Fibroblast of skin of left quadriceps (primary cell): ENCODE measurements around the gene TRIM4.
"Not testable (repeated sequence)": the region's sequence is repeated elsewhere in the genome, so short reads cannot be mapped to it uniquely, and the experiment has no call there.

Source experiments
- DNase-seq, 2 experiments: peaks; one replicate each; pipeline ENCODE4 v3.0.0-alpha.2; 2013; ENCODE audit warnings: low read depth in 2 of 2

Gene TRIM4

GRCh38 chr7:99918959-99919813 lies at the start of gene TRIM4:
TRIM4 (minus strand) TSS chr7:99919530; CDS start chr7:99919401, 129 bp downstream.
- peak; percentile 80 for DNase-seq

DNA sequence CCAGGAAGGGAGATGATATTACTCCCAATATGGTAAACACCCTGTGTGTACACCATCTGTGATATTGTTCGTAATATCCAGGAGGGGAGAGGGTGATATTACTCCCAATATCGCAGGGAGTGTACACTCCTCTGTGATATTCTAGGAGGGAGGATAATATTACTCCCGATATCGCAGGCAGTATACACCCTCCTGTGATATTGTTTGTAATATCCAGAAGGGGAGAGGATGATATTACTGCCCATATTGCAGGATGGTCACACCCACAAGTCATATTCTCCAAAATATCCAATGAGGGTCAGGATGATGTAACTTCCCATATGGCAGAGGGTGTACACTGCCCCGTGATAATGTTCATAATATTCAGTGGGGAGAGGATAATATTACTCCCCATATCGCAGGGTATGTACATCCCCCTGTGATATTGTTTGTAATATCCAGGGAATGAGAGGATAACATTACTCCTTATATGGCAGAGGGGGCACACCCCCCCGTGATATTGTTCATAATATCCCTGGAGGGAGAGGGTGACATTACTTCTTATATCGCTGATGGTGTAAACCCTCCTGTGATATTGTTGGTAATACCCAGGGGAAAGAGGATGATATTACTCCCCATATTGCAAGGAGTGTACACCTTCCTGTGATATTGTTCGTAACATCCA lies 39.4 kb upstream of the TRIM4 start:
- DNase-seq: no peak

DNA sequence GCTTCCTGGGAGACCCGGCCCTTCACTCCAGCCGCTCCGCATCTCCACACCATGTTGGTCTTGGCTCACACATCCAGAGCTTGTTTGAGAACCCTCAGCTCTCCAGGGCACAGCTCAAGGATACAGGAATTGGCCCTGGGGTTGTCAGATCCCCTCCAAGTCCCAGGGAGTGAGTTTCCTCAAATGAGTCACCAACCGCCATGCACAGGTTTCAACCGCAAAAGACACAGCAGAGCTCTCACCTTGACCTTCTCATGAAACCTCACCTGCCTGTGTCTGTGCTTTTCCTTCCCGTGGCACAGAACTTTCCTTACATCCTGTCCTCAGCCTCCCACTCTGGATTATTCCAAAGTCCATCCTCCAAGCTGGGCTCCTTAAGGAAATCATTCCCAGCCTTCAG lies 35.9 kb upstream of the TRIM4 start:
- no peak for DNase-seq

GRCh38 chr7:99954643-99955042 lies 35.3 kb upstream of the TRIM4 start:
- not testable (repeated sequence) for DNase-seq

DNA sequence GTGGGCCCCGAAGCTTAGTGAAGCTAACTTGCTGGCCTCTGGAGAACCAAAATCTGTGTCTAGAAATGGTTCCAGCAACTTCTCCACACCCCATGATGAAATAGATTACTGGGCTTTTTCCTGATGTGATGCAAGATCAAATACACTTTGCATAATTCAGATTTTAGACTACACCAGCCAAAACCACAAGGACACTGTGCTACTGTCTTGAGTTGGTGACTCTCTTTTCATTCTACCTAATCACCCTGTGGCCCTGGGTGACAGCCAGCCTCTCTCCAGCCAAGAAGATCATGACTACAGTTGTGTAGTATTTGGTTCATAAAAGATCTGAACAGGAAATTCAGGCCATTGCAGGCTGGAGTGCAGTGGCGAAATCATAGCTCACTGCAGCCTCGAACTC lies 34.3 kb upstream of the TRIM4 start:
- no peak for DNase-seq

DNA sequence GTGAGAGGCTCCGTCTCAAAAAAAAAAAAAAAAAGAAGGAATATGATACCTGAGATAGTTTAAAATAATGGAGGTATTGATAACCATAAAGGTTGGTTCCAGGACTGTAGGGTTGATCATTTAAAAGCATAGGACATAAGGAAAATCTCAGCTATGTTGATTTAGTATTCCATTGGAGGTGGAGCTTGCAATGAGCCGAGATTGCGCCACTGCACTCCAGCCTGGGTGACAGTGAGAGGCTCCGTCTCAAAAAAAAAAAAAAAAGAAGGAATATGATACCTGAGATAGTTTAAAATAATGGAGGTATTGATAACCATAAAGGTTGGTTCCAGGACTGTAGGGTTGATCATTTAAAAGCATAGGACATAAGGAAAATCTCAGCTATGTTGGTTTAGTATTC lies 33.3 kb upstream of the TRIM4 start:
- not testable (repeated sequence) for DNase-seq

- not testable (repeated sequence) for DNase-seq
Observed at GRCh38 chr7:99950819-99951218, 31.5 kb upstream of the TRIM4 start.

GRCh38 chr7:99949645-99950228 lies 30.4 kb upstream of the TRIM4 start:
- DNase-seq: no peak

- no peak for DNase-seq
Observed at GRCh38 chr7:99947608-99948007, 28.3 kb upstream of the TRIM4 start.

GRCh38 chr7:99944497-99945070 lies 25.3 kb upstream of the TRIM4 start:
- no peak for DNase-seq

- no peak for DNase-seq
Observed at GRCh38 chr7:99943641-99944496, 24.5 kb upstream of the TRIM4 start.

DNA sequence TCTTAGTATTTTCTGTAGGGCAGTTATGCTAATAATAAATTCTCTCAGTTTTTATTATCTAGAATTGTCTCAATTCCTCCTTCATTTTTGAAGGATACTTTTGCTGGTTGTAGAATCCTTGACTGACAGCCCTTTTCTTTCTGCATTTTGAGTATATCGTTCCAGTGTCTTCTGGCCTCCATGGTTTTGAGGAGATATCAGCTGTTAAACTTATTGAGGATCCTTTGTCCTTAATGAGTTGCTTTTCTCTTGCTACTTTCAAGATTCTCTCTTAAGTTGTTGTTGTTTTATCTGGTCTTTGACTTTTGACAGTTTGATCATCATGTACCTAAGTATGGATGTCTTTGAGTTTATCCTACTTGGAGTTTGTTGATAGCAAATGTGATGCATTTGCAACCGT lies 19.0 kb upstream of the TRIM4 start:
- no peak for DNase-seq

- not testable (repeated sequence) for DNase-seq
Observed at GRCh38 chr7:99935009-99935408, 15.7 kb upstream of the TRIM4 start.

- DNase-seq: no peak
Observed at GRCh38 chr7:99930376-99930775, 11.0 kb upstream of the TRIM4 start.

DNA sequence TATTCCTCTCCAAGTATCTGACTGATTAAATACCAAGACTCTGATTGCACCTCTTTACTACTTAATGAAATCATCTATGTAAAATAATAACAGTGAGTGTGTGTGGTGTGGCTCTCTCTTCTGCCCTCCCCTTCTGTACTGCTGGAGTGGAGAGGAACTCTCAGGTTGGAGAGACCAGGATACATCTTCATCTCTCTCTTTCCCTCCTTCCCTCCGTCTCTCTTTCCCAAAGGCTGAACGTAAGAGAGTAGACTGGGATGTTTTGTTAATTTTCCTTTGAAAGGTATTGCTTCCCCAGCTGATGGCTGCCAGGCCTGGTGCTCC lies 10.4 kb upstream of the TRIM4 start:
- DNase-seq: no peak

GRCh38 chr7:99928994-99929729 lies 9.8 kb upstream of the TRIM4 start, which contains the start of gene GJC3:
GJC3 (minus strand) TSS chr7:99929620; CDS start chr7:99929620, 0 bp downstream.
- peak in 1 of 2 experiments; percentile 15 for DNase-seq

- no peak for DNase-seq
Observed at GRCh38 chr7:99928188-99928587, 8.9 kb upstream of the TRIM4 start.

DNA sequence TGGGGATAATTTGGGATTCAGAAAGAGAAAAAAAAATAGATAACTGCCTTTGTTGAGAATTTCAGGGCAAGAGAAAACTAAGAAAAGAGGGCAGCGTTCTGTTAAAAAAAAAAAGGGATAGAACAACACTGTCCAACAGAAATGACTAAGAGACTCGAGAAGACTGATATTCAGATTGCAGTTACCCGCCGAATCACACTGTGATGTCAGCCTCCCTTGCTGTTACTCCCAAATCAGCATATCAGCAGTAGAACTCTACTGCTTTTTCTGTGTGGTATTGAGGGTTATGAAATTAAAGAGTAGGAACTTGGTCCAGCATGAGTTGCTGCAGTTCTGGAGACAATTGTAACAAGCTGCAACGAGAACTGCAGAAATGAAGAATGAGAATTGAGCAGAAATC lies 8.2 kb upstream of the TRIM4 start:
- DNase-seq: no peak

- DNase-seq: no peak
Observed at GRCh38 chr7:99926321-99926720, 7.0 kb upstream of the TRIM4 start.

- DNase-seq: no peak
Observed at GRCh38 chr7:99923200-99923599, 3.9 kb upstream of the TRIM4 start.

- DNase-seq: no peak
Observed at GRCh38 chr7:99920149-99920548, 819 bp upstream of the TRIM4 start.
